Ishikawa (cell line): ENCODE data around the gene LAMP5.

ENCODE experiments used
- FOXM1 ChIP-seq: IDR thresholded peaks from 2 replicates; pipeline ENCODE4 v1.6.1; 2012; ENCODE audit warnings: low read depth, borderline replicate concordance
- NFIC ChIP-seq: IDR thresholded peaks from 2 replicates; pipeline ENCODE4 v1.6.1; 2012
- TEAD4 ChIP-seq: IDR thresholded peaks from 2 replicates; pipeline ENCODE4 v1.6.1; 2012
- USF1 ChIP-seq: IDR thresholded peaks from 2 replicates; pipeline ENCODE4 v1.6.1; 2012

DNA sequence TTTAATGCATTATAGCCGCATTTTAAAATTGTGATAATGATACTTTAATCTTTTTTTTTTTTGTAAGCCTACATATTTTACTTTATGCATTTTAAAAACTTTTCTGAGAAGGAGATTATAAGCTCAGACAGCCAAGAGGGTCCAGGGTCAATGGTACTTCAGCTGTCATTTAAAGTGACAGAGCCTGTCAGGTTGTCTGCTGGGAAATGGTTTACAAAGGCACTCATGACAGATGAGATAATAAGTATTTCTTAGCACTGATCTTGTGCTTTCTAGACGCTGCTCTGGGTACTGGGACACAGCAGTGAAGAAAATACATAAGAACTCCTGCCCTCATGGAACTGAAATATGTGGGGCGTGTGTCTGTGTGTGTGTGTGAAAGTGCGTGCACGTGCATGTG, 19.6 kb downstream of the LAMP5 start:
- no peak for TF ChIP-seq USF1
- no peak for TF ChIP-seq NFIC
- TF ChIP-seq TEAD4 = no peak
- no peak for TF ChIP-seq FOXM1
